ENCODE results near the gene MARCHF3.

DNA sequence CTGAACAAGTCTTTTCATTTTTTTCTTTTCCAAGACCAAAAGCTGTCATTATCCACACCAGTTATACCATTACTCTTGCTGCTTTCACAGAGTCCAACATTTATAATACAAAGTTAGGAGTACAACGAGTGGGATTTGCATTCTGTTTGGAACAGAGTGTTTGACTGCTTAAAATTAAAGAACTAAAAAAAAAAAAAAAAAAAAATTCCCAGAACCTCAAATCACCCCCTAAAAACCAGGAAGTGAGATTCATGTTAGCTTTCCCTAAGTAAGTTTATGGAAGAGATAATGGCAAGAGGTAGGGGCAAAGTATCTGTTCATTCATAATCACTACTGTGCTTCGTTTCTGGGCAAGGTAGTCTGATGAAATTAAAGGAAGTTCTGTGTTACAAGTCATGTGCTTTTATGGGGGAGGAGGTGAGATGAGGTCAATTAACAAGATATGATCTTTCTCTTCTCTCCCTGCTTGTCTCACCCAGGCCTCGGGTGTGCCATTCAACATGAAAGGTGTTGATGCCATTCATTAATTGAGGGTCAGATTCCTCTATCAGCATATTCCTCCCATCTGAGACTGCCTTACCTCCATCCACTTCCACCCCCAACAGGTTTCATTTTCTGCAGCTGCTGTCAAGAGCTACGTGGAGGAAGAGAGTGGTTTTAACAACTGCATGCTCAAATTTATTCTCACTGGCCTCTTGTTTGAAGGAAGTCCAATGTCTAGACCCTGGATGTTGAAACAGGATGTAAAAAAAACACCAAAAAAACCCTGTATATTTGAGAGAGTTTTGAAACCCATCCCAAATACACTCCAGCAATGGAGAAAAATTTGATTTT is 58.1 kb downstream of the MARCHF3 start:
- no peak for TF ChIP-seq EP300 (IDR thresholded peaks at IDR 0.05)
- TF ChIP-seq, protein P1, sequence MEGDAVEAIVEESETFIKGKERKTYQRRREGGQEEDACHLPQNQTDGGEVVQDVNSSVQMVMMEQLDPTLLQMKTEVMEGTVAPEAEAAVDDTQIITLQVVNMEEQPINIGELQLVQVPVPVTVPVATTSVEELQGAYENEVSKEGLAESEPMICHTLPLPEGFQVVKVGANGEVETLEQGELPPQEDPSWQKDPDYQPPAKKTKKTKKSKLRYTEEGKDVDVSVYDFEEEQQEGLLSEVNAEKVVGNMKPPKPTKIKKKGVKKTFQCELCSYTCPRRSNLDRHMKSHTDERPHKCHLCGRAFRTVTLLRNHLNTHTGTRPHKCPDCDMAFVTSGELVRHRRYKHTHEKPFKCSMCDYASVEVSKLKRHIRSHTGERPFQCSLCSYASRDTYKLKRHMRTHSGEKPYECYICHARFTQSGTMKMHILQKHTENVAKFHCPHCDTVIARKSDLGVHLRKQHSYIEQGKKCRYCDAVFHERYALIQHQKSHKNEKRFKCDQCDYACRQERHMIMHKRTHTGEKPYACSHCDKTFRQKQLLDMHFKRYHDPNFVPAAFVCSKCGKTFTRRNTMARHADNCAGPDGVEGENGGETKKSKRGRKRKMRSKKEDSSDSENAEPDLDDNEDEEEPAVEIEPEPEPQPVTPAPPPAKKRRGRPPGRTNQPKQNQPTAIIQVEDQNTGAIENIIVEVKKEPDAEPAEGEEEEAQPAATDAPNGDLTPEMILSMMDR (IDR thresholded peaks at IDR 0.05) = no peak
- no peak for TF ChIP-seq POLR2A (IDR thresholded peaks at IDR 0.05; ENCODE audit: low read depth)
- no peak for TF ChIP-seq POLR2AphosphoS5 (IDR thresholded peaks at IDR 0.05)

Measured in esophagus muscularis mucosa (tissue), 4 donors.